GM11168 (cell line): ENCODE data around the gene SMIM1.
"Not testable (repeated sequence)": the region's sequence is repeated elsewhere in the genome, so short reads cannot be mapped to it uniquely, and the experiment has no call there.

Experiments
- in situ Hi-C: fragments of 300-500 bp; cut with MboI; formaldehyde crosslinking; loops from one replicate; pipeline ENCODE4 v1.12.0; 2022; ENCODE audit warnings: low sequenced_read_pairs; ENCODE audit not compliant: unreplicated experiment

The SMIM1 gene

GRCh38 chr1:3772715-3773571 is at the start of gene SMIM1:
Gene SMIM1 (plus strand): TSS chr1:3772749. CDS start chr1:3775374, 2,625 bp downstream.
- in situ Hi-C loops, result no loop called here

GRCh38 chr1:3722846-3723245 is 49.7 kb upstream of the SMIM1 start:
- in situ Hi-C loops, result no loop called here

GRCh38 chr1:3724416-3725030 is 48.0 kb upstream of the SMIM1 start:
- in situ Hi-C loops, result not testable (repeated sequence)

- in situ Hi-C loops, result no loop called here
Measured at GRCh38 chr1:3725366-3725765, 47.2 kb upstream of the SMIM1 start.

GRCh38 chr1:3727042-3727824 is 45.3 kb upstream of the SMIM1 start:
- in situ Hi-C loops, result no loop called here

- in situ Hi-C loops, result no loop called here
Measured at GRCh38 chr1:3727825-3728776, 44.4 kb upstream of the SMIM1 start.

- in situ Hi-C loops, result no loop called here
Measured at GRCh38 chr1:3729594-3730542, 42.7 kb upstream of the SMIM1 start.

GRCh38 chr1:3730543-3731247 is 41.9 kb upstream of the SMIM1 start:
- in situ Hi-C loops, result no loop called here

- in situ Hi-C loops, result no loop called here
Measured at GRCh38 chr1:3731583-3732433, 40.7 kb upstream of the SMIM1 start.

GRCh38 chr1:3732434-3733093 is 40.0 kb upstream of the SMIM1 start:
- in situ Hi-C loops, result no loop called here

GRCh38 chr1:3733094-3733882 is 39.3 kb upstream of the SMIM1 start:
- in situ Hi-C loops, result no loop called here

GRCh38 chr1:3733883-3734589 is 38.5 kb upstream of the SMIM1 start:
- in situ Hi-C loops, result no loop called here

- in situ Hi-C loops, result no loop called here
Measured at GRCh38 chr1:3734602-3735001, 37.9 kb upstream of the SMIM1 start.

GRCh38 chr1:3735027-3735681 is 37.4 kb upstream of the SMIM1 start:
- in situ Hi-C loops, result no loop called here

- in situ Hi-C loops, result no loop called here
Measured at GRCh38 chr1:3735688-3736087, 36.9 kb upstream of the SMIM1 start.
